GM12864 (cell line): Measurements from ENCODE around the gene SMURF2.

Experiments
- DNase-seq: peaks from one replicate; pipeline ENCODE4 v3.0.0-alpha.2; 2011; ENCODE audit warnings: low read depth
- H3K4me3 ChIP-seq: 2 replicates; pipeline ENCODE4 v1.5.1; 2011; ENCODE audit warnings: mild to moderate bottlenecking, low read depth, low read length, control low read depth
- TF ChIP-seq, protein P1 (sequence below): IDR thresholded peaks from 2 replicates; pipeline ENCODE4 v1.5.1; 2011; ENCODE audit warnings: low read depth, mild to moderate bottlenecking, moderate library complexity, low read length, control low read depth, inconsistent platforms; ENCODE audit errors: missing control alignments

Gene SMURF2

GRCh38 chr17:64573214-64573613 lies 88.9 kb downstream of the SMURF2 start:
- H3K4me3 ChIP-seq, result no peak overlapping the region
- no peak for DNase-seq
- TF ChIP-seq, protein P1, sequence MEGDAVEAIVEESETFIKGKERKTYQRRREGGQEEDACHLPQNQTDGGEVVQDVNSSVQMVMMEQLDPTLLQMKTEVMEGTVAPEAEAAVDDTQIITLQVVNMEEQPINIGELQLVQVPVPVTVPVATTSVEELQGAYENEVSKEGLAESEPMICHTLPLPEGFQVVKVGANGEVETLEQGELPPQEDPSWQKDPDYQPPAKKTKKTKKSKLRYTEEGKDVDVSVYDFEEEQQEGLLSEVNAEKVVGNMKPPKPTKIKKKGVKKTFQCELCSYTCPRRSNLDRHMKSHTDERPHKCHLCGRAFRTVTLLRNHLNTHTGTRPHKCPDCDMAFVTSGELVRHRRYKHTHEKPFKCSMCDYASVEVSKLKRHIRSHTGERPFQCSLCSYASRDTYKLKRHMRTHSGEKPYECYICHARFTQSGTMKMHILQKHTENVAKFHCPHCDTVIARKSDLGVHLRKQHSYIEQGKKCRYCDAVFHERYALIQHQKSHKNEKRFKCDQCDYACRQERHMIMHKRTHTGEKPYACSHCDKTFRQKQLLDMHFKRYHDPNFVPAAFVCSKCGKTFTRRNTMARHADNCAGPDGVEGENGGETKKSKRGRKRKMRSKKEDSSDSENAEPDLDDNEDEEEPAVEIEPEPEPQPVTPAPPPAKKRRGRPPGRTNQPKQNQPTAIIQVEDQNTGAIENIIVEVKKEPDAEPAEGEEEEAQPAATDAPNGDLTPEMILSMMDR, result no peak

- TF ChIP-seq, protein P1, result no peak
- DNase-seq, result no peak
- H3K4me3 ChIP-seq, result no peak overlapping the region
Observed at GRCh38 chr17:64572682-64573154, 89.4 kb downstream of the SMURF2 start.

DNA sequence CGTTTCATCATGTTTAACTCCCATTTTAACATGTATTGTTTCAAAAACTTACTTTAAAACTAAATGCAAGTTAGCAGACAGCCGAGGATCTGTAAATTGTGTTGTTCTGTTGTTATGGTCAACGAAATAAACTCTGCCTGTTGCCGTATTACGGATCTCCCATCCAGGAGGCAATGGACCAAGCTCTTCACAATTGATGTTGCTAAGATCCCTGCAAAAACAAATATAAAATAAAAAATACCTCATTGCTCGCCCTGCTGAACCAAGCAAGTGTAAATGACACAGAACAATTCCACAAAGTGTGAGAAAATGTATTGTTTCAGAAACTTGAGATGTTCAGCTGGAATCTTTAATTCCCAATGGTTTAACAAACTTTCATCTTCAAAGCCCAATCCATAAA lies 90.4 kb downstream of the SMURF2 start:
- TF ChIP-seq, protein P1, result no peak
- H3K4me3 ChIP-seq, result no peak overlapping the region
- DNase-seq, result no peak

DNA sequence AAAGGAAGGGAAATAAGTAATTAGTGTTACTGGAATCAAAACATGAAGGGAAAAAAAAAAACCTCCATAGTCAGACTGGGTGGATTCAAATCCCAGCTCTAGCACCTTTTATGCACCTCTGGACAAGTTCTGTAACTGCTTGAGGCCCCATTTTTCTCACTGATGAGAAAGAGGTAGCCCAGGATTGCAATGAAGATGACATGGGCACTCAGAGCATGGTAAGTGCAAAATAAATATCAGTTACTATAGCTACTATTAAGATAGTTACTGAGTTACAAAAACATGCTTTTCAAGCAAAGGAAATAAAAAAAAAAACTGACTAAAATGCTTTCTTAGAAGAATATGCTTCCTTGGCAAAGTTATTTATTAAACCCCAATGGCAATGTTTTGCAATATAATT lies 96.5 kb downstream of the SMURF2 start:
- no peak for DNase-seq
- no peak overlapping the region for H3K4me3 ChIP-seq
- TF ChIP-seq, protein P1, result no peak

- TF ChIP-seq, protein P1, result no peak
- no peak overlapping the region for H3K4me3 ChIP-seq
- DNase-seq, result no peak
Observed at GRCh38 chr17:64564098-64564497, 98.0 kb downstream of the SMURF2 start.

DNA sequence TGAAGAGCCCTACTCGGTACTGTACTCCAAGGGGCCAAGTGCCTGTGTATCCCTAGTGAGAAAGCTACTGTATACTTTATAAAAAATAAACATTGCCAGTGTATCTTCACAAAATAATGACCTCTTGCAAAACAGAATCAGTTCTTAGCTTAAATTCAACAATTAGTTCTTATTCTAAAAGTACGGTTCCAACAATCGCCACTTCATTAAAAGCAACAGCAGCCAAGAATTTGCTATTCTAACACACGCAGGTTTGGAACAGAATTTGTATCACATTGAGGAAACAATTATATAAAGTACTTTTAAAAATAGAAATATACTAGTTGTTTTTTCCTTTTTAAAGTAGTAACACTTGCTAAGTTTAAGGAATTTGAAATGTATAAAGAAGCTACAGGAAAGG lies 106.8 kb downstream of the SMURF2 start:
- no peak for DNase-seq
- TF ChIP-seq, protein P1, result no peak
- H3K4me3 ChIP-seq, result no peak overlapping the region

DNA sequence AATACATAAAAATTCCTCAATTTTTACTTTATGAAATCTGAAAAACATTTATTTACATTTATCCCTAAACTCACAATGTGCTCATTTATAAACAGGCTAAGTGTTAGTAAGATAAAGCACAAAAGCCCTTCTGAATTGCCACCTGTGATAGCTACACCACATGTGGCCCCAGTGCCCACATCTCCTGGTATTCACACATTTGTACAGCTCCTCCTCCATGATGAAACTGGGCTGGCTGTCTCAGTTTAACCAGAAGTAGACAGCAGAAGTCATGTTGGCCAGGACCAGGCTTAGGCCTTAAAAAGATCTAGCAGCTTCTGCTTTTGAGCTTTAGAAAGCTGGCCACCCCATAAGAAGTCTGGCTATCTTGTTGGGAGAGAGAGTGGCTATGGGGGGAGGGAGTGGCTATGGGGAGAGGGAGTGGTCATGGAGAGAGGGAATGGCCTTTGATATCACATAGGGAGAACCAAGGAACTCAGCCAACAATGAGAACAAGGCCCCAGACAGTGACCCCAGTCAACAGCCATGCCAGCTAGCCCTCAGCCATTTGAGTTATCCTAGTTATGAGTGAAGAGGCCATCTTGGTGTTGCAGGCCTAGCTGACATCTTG lies 108.0 kb downstream of the SMURF2 start:
- TF ChIP-seq, protein P1, result no peak
- no peak overlapping the region for H3K4me3 ChIP-seq
- no peak for DNase-seq
